ENCODE measurements around the gene CFAP52. TPM values are rescaled to one million over a fixed set of nuclear protein-coding genes. Genes with fewer than 3 reads are reported as not detected.

Gene CFAP52
- total RNA-seq, 1 experiment from 2014 or later, result not detected

DNA sequence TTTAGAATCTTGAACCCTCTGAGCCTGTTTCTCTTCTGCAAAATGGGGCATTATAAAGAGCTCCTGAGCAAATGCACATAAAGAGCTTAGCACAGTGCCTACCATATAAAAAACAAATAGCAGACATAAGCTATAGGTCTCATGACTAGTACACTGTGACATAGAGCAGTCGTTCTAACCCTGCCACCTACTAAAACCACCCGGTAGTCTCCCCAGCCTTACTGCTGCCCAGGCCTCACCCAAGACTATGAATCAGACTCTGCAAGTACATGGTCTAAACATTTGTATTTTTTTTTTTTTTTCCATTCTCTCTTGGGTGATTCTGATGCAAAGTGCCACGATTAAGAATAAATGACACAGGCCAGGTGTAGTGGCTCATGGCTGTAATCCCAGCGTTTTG, 34.7 kb upstream of the CFAP52 start:
- TF ChIP-seq CBX3 (IDR thresholded peaks at IDR 0.05; ENCODE audit: low read depth) (no peak), EGR1 (IDR thresholded peaks at IDR 0.05; ENCODE audit: low read depth) (no peak), CEBPB (IDR thresholded peaks at IDR 0.05; ENCODE audit: low read depth) (no peak), FOSL1 (IDR thresholded peaks at IDR 0.05; ENCODE audit: low read depth) (no peak), JUND (IDR thresholded peaks at IDR 0.05) (no peak), SRF (IDR thresholded peaks at IDR 0.05; ENCODE audit: low read depth) (no peak), ELF1 (IDR thresholded peaks at IDR 0.05; ENCODE audit: borderline replicate concordance, low read depth) (no peak), ZFX (IDR thresholded peaks at IDR 0.05) (no peak)
- TF ChIP-seq, protein P1, sequence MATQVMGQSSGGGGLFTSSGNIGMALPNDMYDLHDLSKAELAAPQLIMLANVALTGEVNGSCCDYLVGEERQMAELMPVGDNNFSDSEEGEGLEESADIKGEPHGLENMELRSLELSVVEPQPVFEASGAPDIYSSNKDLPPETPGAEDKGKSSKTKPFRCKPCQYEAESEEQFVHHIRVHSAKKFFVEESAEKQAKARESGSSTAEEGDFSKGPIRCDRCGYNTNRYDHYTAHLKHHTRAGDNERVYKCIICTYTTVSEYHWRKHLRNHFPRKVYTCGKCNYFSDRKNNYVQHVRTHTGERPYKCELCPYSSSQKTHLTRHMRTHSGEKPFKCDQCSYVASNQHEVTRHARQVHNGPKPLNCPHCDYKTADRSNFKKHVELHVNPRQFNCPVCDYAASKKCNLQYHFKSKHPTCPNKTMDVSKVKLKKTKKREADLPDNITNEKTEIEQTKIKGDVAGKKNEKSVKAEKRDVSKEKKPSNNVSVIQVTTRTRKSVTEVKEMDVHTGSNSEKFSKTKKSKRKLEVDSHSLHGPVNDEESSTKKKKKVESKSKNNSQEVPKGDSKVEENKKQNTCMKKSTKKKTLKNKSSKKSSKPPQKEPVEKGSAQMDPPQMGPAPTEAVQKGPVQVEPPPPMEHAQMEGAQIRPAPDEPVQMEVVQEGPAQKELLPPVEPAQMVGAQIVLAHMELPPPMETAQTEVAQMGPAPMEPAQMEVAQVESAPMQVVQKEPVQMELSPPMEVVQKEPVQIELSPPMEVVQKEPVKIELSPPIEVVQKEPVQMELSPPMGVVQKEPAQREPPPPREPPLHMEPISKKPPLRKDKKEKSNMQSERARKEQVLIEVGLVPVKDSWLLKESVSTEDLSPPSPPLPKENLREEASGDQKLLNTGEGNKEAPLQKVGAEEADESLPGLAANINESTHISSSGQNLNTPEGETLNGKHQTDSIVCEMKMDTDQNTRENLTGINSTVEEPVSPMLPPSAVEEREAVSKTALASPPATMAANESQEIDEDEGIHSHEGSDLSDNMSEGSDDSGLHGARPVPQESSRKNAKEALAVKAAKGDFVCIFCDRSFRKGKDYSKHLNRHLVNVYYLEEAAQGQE (IDR thresholded peaks at IDR 0.05; ENCODE audit: low read depth), result no peak
- TF ChIP-seq, protein P2, sequence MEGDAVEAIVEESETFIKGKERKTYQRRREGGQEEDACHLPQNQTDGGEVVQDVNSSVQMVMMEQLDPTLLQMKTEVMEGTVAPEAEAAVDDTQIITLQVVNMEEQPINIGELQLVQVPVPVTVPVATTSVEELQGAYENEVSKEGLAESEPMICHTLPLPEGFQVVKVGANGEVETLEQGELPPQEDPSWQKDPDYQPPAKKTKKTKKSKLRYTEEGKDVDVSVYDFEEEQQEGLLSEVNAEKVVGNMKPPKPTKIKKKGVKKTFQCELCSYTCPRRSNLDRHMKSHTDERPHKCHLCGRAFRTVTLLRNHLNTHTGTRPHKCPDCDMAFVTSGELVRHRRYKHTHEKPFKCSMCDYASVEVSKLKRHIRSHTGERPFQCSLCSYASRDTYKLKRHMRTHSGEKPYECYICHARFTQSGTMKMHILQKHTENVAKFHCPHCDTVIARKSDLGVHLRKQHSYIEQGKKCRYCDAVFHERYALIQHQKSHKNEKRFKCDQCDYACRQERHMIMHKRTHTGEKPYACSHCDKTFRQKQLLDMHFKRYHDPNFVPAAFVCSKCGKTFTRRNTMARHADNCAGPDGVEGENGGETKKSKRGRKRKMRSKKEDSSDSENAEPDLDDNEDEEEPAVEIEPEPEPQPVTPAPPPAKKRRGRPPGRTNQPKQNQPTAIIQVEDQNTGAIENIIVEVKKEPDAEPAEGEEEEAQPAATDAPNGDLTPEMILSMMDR (IDR thresholded peaks at IDR 0.05 in 2 of 3, conservative IDR thresholded peaks at IDR 0.05 in 1 of 3; ENCODE audit: borderline replicate concordance in 1 of 3, insufficient read depth in 1 of 3, low read depth in 2 of 3, low read length in 2 of 3), result no peak
- TF ChIP-seq, protein P3, sequence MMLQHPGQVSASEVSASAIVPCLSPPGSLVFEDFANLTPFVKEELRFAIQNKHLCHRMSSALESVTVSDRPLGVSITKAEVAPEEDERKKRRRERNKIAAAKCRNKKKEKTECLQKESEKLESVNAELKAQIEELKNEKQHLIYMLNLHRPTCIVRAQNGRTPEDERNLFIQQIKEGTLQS (IDR thresholded peaks at IDR 0.05), result no peak
- TF ChIP-seq, protein P4, sequence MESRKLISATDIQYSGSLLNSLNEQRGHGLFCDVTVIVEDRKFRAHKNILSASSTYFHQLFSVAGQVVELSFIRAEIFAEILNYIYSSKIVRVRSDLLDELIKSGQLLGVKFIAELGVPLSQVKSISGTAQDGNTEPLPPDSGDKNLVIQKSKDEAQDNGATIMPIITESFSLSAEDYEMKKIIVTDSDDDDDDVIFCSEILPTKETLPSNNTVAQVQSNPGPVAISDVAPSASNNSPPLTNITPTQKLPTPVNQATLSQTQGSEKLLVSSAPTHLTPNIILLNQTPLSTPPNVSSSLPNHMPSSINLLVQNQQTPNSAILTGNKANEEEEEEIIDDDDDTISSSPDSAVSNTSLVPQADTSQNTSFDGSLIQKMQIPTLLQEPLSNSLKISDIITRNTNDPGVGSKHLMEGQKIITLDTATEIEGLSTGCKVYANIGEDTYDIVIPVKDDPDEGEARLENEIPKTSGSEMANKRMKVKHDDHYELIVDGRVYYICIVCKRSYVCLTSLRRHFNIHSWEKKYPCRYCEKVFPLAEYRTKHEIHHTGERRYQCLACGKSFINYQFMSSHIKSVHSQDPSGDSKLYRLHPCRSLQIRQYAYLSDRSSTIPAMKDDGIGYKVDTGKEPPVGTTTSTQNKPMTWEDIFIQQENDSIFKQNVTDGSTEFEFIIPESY (IDR thresholded peaks at IDR 0.05; ENCODE audit: extremely low read depth, insufficient replicate concordance, low read length), result no peak
- peaks cover 0 to 8% of the 10 kb centered on the region in 2 experiments; a peak in 1 of 4 replicates for H3K4me1 ChIP-seq (ENCODE audit: control insufficient read depth in 1 of 2, insufficient read depth in 2 of 2, low read length in 2 of 2)
- H4K20me1 ChIP-seq (ENCODE audit: insufficient read depth), result no peaks in the 10 kb centered on the region
- H3K79me2 ChIP-seq (ENCODE audit: insufficient read depth, low read length), result no peaks in the 10 kb centered on the region
- CTCF ChIA-PET, result interaction anchor here (0.8 kb wide), 1 partner anchor 13 kb away, joined by 3 read pairs; no protein-coding TSS in a partner anchor
- BruUV-seq (replicated peaks), result no TSS peak
- POLR2A ChIA-PET, result no interaction called here
- intact Hi-C loops (cut with micrococcal nuclease), result no loop called here
- no peak for DNase-seq (ENCODE audit: low read depth, low spot score)
- H3K36me3 ChIP-seq (ENCODE audit: control insufficient read depth in 1 of 2, insufficient read depth in 2 of 2, low read length in 2 of 2), result no peaks in the 10 kb centered on the region
- no peaks in the 10 kb centered on the region for H3K9me3 ChIP-seq (ENCODE audit: control insufficient read depth in 1 of 2, insufficient read depth in 1 of 2, low read depth in 1 of 2, low read length in 2 of 2)
- no peaks in the 10 kb centered on the region for H3K9me2 ChIP-seq (ENCODE audit: insufficient read depth)
- ATAC-seq, result no peak
- no peak overlapping the region for H3K4me3 ChIP-seq (replicated peaks in 1 of 2; ENCODE audit: low read depth in 1 of 2, low read length in 2 of 2)
- no peak overlapping the region for H3K4me2 ChIP-seq (ENCODE audit: low read length)
- H3K27me3 ChIP-seq (ENCODE audit: insufficient read depth, low read length), result no peaks in the 10 kb centered on the region
- RAD21 ChIA-PET (ENCODE audit: low non-redundant PET in 1 of 2, low total read pairs in 2 of 2, uncharacterized antibody in 2 of 2, unreplicated experiment in 2 of 2), result no interaction called here
- H3K9ac ChIP-seq (ENCODE audit: low read length), result no peak overlapping the region
- H3K27ac ChIP-seq (ENCODE audit: low read depth, low read length), result no peak overlapping the region
- H2AFZ ChIP-seq (ENCODE audit: low read depth, low read length, poor library complexity, severe bottlenecking), result no peak overlapping the region
